Subcutaneous abdominal adipose tissue (tissue), 5 donors: Measurements from ENCODE around the gene KDM3B.
A peak's percentile ranks its signal among the peaks of the same experiment; 100 is the strongest.

Experiments used
- H3K27ac ChIP-seq: one replicate; pipeline ENCODE4 v1.7.0; 2013; ENCODE audit warnings: low read depth, mild to moderate bottlenecking, inconsistent platforms, low read length, moderate library complexity
- H3K27me3 ChIP-seq, 5 donors: one replicate each; pipeline ENCODE4 v1.7.0; 2013; ENCODE audit warnings: low read length in 5 of 5, inconsistent platforms in 1 of 5; ENCODE audit not compliant: control insufficient read depth in 5 of 5, insufficient read depth in 4 of 5
- H3K36me3 ChIP-seq, 5 donors: one replicate each; pipeline ENCODE4 v1.7.0; 2013; ENCODE audit warnings: low read length in 5 of 5; ENCODE audit not compliant: control insufficient read depth in 5 of 5, insufficient read depth in 5 of 5
- H3K4me1 ChIP-seq, 5 donors: one replicate each; pipeline ENCODE4 v1.7.0; 2013; ENCODE audit warnings: low read length in 5 of 5, mild to moderate bottlenecking in 3 of 5, moderate library complexity in 1 of 5; ENCODE audit not compliant: control insufficient read depth in 5 of 5, insufficient read depth in 5 of 5
- H3K4me3 ChIP-seq, 5 donors: one replicate each; pipeline ENCODE4 v1.7.0; 2013; ENCODE audit warnings: low read length in 5 of 5, low read depth in 1 of 5
- H3K9ac ChIP-seq, 5 donors: one replicate each; pipeline ENCODE4 v1.7.0; 2013; ENCODE audit warnings: low read length in 5 of 5, mild to moderate bottlenecking in 4 of 5, moderate library complexity in 3 of 5
- H3K9me3 ChIP-seq, 5 donors: one replicate each; pipeline ENCODE4 v1.7.0; 2013; ENCODE audit warnings: low read length in 5 of 5; ENCODE audit not compliant: control insufficient read depth in 5 of 5
- donor health status: healthy.
- donor health status: healthy.
- donor health status: healthy.
- donor health status: healthy.
- donor health status: healthy.

The KDM3B gene

DNA sequence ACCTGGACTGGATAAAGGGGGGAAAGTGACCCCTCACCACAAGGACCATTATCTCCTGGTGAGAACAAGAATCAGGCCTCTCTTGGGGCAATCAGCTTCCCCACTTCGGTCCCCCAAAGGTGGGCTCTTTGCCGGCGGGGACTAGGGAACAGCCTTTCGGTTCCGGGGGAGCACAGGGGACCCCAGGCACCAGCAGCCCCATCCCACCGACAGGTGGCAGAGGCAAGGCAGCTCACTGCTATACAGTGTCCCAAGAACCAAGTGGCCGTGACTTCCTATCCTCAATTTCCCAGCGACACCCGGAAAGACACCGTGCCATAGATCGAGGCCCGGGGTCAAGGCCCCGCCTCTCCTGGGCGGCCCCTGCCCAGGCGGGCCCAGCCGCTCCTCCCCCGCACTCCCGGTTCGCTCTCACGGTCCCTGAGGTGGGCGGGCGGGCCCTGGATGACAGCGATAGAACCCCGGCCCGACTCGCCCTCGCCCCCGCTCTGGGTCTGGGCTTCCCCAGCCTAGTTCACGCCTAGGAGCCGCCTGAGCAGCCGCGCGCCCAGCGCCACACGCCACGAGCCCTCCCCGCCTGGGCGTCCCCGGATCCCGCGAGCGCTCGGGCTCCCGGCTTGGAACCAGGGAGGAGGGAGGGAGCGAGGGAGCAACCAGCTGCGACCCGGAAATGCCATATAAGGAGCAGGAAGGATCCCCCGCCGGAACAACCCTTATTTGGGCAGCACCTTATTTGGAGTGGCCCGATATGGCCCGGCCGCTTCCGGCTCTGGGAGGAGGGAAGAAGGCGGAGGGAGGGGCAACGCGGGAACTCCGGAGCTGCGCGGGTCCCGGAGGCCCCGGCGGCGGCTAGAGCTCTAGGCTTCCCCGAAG, 112.1 kb downstream of the KDM3B start:
- H3K4me3 ChIP-seq, result peak overlapping the region; percentile 81 to 98 (median 86)
- peaks cover 0 to 23% (median 17%) of the 10 kb centered on the region in 5 donors for H3K36me3 ChIP-seq
- H3K27ac ChIP-seq, result peak overlapping the region; percentile 96
- peak overlapping the region; percentile 79 to 97 (median 89) for H3K9ac ChIP-seq
- peaks cover 13 to 42% (median 41%) of the 10 kb centered on the region in 5 donors for H3K4me1 ChIP-seq
- H3K27me3 ChIP-seq, result peaks cover 0 to 23% (median 0%) of the 10 kb centered on the region in 5 donors
- no peaks in the 10 kb centered on the region for H3K9me3 ChIP-seq

DNA sequence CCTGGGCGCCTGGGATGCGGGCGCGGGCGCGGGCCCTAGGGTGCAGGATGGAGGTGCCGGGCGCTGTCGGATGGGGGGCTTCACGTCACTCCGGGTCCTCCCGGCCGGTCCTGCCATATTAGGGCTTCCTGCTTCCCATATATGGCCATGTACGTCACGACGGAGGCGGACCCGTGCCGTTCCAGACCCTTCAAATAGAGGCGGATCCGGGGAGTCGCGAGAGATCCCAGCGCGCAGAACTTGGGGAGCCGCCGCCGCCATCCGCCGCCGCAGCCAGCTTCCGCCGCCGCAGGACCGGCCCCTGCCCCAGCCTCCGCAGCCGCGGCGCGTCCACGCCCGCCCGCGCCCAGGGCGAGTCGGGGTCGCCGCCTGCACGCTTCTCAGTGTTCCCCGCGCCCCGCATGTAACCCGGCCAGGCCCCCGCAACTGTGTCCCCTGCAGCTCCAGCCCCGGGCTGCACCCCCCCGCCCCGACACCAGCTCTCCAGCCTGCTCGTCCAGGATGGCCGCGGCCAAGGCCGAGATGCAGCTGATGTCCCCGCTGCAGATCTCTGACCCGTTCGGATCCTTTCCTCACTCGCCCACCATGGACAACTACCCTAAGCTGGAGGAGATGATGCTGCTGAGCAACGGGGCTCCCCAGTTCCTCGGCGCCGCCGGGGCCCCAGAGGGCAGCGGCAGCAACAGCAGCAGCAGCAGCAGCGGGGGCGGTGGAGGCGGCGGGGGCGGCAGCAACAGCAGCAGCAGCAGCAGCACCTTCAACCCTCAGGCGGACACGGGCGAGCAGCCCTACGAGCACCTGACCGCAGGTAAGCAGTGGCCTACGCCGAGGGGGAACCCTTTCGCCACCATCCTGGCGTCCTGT, 113.0 kb downstream of the KDM3B start, which contains the start of gene EGR1:
EGR1 (plus strand) TSS at position 219 of the 864 bp plus-strand sequence; CDS start at position 502, 283 bp downstream.
- peak within 1 kb of the TSS; percentile 86 to 98 (median 92) for H3K4me3 ChIP-seq
- H3K27me3 ChIP-seq, result peaks cover 0 to 23% (median 0%) of the 10 kb centered on the region in 5 donors
- peak within 1 kb of the TSS; percentile 80 to 97 (median 89) for H3K9ac ChIP-seq
- peak within 1 kb of the TSS; percentile 96 for H3K27ac ChIP-seq
- H3K9me3 ChIP-seq, result no peaks in the 10 kb centered on the region
- H3K36me3 ChIP-seq, result peaks cover 0 to 23% (median 17%) of the 10 kb centered on the region in 5 donors
- H3K4me1 ChIP-seq, result peaks cover 18 to 42% (median 41%) of the 10 kb centered on the region in 5 donors

DNA sequence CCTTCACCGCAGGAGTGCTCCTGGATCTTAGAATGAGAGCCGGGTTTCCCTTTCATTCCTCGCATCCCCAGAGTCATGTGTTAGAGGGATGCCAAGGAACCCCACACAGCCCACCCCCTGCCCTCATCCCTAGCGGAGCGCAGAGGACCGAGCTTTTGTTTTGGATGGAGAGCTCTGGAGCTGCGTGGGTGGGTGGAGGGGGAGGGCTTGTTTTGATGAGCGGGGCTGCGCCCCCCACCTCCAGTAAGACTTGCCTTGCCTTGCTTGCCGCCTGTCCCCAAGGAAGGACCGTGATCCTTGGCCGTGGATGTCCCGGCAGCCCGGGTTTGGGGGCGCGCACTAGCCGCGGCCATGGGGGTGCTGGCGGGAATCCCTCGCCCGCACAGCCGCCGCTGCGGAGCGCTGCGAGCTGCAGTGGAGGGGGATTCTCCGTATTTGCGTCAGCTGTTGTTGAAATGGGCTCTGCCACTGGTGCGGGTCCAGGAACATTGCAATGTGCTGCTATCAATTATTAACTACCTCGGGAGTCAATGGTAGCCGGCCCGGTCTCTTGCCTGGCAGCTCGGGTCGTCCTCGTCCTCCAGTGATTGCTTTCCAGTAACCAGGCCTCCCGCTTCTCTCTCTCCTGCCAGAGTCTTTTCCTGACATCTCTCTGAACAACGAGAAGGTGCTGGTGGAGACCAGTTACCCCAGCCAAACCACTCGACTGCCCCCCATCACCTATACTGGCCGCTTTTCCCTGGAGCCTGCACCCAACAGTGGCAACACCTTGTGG, 113.8 kb downstream of the KDM3B start:
- Histone ChIP-seq H3K9me3 (no peaks in the 10 kb centered on the region), H3K4me3 (peak overlapping the region; percentile 86 to 98 (median 92)), H3K36me3 (peaks cover 0 to 23% (median 17%) of the 10 kb centered on the region in 5 donors), H3K27me3 (peaks cover 0 to 23% (median 0%) of the 10 kb centered on the region in 5 donors), H3K9ac (peak overlapping the region in 4 of 5 donors; percentile 80 to 85 (median 82)), H3K4me1 (peaks cover 18 to 42% (median 34%) of the 10 kb centered on the region in 5 donors), H3K27ac (no peak overlapping the region)

DNA sequence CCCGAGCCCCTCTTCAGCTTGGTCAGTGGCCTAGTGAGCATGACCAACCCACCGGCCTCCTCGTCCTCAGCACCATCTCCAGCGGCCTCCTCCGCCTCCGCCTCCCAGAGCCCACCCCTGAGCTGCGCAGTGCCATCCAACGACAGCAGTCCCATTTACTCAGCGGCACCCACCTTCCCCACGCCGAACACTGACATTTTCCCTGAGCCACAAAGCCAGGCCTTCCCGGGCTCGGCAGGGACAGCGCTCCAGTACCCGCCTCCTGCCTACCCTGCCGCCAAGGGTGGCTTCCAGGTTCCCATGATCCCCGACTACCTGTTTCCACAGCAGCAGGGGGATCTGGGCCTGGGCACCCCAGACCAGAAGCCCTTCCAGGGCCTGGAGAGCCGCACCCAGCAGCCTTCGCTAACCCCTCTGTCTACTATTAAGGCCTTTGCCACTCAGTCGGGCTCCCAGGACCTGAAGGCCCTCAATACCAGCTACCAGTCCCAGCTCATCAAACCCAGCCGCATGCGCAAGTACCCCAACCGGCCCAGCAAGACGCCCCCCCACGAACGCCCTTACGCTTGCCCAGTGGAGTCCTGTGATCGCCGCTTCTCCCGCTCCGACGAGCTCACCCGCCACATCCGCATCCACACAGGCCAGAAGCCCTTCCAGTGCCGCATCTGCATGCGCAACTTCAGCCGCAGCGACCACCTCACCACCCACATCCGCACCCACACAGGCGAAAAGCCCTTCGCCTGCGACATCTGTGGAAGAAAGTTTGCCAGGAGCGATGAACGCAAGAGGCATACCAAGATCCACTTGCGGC, 114.6 kb downstream of the KDM3B start:
- H3K27me3 ChIP-seq, result peaks cover 0 to 23% (median 0%) of the 10 kb centered on the region in 5 donors
- H3K36me3 ChIP-seq, result peaks cover 0 to 23% (median 17%) of the 10 kb centered on the region in 5 donors
- peak overlapping the region; percentile 14 for H3K27ac ChIP-seq
- H3K4me1 ChIP-seq, result peaks cover 13 to 42% (median 32%) of the 10 kb centered on the region in 5 donors
- H3K9me3 ChIP-seq, result no peaks in the 10 kb centered on the region
- peak overlapping the region in 4 of 5 donors; percentile 80 to 85 (median 82) for H3K9ac ChIP-seq
- H3K4me3 ChIP-seq, result peak overlapping the region; percentile 86 to 98 (median 92)

DNA sequence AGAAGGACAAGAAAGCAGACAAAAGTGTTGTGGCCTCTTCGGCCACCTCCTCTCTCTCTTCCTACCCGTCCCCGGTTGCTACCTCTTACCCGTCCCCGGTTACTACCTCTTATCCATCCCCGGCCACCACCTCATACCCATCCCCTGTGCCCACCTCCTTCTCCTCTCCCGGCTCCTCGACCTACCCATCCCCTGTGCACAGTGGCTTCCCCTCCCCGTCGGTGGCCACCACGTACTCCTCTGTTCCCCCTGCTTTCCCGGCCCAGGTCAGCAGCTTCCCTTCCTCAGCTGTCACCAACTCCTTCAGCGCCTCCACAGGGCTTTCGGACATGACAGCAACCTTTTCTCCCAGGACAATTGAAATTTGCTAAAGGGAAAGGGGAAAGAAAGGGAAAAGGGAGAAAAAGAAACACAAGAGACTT, 115.2 kb downstream of the KDM3B start:
- H3K4me1 ChIP-seq, result peaks cover 13 to 42% (median 32%) of the 10 kb centered on the region in 5 donors
- peak overlapping the region in 4 of 5 donors; percentile 10 to 82 (median 70) for H3K9ac ChIP-seq
- H3K9me3 ChIP-seq, result no peaks in the 10 kb centered on the region
- peak overlapping the region; percentile 14 for H3K27ac ChIP-seq
- peak overlapping the region; percentile 70 to 98 (median 86) for H3K4me3 ChIP-seq
- peaks cover 0 to 23% (median 0%) of the 10 kb centered on the region in 5 donors for H3K27me3 ChIP-seq
- peaks cover 0 to 23% (median 17%) of the 10 kb centered on the region in 5 donors for H3K36me3 ChIP-seq

DNA sequence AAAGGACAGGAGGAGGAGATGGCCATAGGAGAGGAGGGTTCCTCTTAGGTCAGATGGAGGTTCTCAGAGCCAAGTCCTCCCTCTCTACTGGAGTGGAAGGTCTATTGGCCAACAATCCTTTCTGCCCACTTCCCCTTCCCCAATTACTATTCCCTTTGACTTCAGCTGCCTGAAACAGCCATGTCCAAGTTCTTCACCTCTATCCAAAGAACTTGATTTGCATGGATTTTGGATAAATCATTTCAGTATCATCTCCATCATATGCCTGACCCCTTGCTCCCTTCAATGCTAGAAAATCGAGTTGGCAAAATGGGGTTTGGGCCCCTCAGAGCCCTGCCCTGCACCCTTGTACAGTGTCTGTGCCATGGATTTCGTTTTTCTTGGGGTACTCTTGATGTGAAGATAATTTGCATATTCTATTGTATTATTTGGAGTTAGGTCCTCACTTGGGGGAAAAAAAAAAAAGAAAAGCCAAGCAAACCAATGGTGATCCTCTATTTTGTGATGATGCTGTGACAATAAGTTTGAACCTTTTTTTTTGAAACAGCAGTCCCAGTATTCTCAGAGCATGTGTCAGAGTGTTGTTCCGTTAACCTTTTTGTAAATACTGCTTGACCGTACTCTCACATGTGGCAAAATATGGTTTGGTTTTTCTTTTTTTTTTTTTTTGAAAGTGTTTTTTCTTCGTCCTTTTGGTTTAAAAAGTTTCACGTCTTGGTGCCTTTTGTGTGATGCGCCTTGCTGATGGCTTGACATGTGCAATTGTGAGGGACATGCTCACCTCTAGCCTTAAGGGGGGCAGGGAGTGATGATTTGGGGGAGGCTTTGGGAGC, 115.9 kb downstream of the KDM3B start:
- Histone ChIP-seq H3K4me1 (peaks cover 13 to 38% (median 29%) of the 10 kb centered on the region in 5 donors), H3K36me3 (peaks cover 0 to 23% (median 17%) of the 10 kb centered on the region in 5 donors), H3K4me3 (peak overlapping the region; percentile 70 to 98 (median 86)), H3K9me3 (no peaks in the 10 kb centered on the region), H3K27ac (peak overlapping the region; percentile 14), H3K27me3 (peaks cover 0 to 23% (median 0%) of the 10 kb centered on the region in 5 donors), H3K9ac (peak overlapping the region in 3 of 5 donors; percentile 10 to 80 (median 59))

DNA sequence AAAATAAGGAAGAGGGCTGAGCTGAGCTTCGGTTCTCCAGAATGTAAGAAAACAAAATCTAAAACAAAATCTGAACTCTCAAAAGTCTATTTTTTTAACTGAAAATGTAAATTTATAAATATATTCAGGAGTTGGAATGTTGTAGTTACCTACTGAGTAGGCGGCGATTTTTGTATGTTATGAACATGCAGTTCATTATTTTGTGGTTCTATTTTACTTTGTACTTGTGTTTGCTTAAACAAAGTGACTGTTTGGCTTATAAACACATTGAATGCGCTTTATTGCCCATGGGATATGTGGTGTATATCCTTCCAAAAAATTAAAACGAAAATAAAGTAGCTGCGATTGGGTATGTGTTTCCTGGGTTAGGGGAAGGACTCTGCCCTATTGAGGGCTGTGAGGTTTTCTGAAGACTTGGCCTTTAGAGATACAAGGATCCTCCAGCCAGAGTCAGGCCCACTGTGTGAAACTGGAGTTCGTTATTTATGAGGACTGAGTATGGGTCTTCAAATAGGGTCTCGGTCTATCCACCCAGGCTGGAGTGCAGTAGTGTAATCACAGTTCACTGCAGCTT, 116.6 kb downstream of the KDM3B start:
- no peak overlapping the region for H3K27ac ChIP-seq
- peaks cover 0 to 23% (median 0%) of the 10 kb centered on the region in 5 donors for H3K27me3 ChIP-seq
- H3K4me1 ChIP-seq, result peaks cover 13 to 34% (median 26%) of the 10 kb centered on the region in 5 donors
- peak overlapping the region in 4 of 5 donors; percentile 4 to 96 (median 86) for H3K4me3 ChIP-seq
- no peak overlapping the region for H3K9ac ChIP-seq
- H3K9me3 ChIP-seq, result no peaks in the 10 kb centered on the region
- H3K36me3 ChIP-seq, result peaks cover 0 to 23% (median 17%) of the 10 kb centered on the region in 5 donors
